Testis (tissue), 3 donors: ENCODE measurements around the gene FARP1. TPM values are rescaled to one million over a fixed set of nuclear protein-coding genes. Genes with fewer than 3 reads are reported as not detected.

Experiments
- DNase-seq: peaks from one replicate; pipeline ENCODE4 v3.0.0-alpha.2; 2019
- H3K27ac ChIP-seq, 2 donors: fragments of 200-600 bp; sonication (generic); one replicate each; pipeline ENCODE4 v1.5.1; 2019
- H3K27me3 ChIP-seq: fragments of 200-600 bp; sonication (generic); one replicate; pipeline ENCODE4 v1.5.1; 2019
- H3K36me3 ChIP-seq: fragments of 200-600 bp; sonication (generic); one replicate; pipeline ENCODE4 v1.5.1; 2017; ENCODE audit warnings: low read depth; ENCODE audit errors: missing control alignments
- H3K4me1 ChIP-seq: fragments of 200-600 bp; sonication (generic); one replicate; pipeline ENCODE4 v1.5.1; 2019
- H3K4me3 ChIP-seq, 2 donors: fragments of 200-600 bp; sonication (generic); one replicate each; pipeline ENCODE4 v1.5.1; 2017 to 2019
- H3K9me3 ChIP-seq: fragments of 200-600 bp; sonication (generic); one replicate; pipeline ENCODE4 v1.5.1; 2017
- POLR2A ChIP-seq: fragments of 450-650 bp; IDR thresholded peaks from one replicate; pipeline ENCODE4 v1.6.1; 2017; ENCODE audit warnings: antibody characterized with exemption, mild to moderate bottlenecking, moderate library complexity
- WGBS, 2 donors: methylation state at CpG; one replicate each; pipeline ENCODE4 v1.1.5; 2018; 5-methylcytosine and 5-hydroxymethylcytosine counted together
- intact Hi-C: fragments of 100-400 bp; cut with DNase I; formaldehyde crosslinking; loops from one replicate; pipeline ENCODE4 v1.15.1; 2023; ENCODE audit warnings: low total_unique reads
- polyA plus RNA-seq: library from polyadenylated mRNA; stranded (reverse); fragments of 350-450 nt; fragmentation: Illumina TruSeq; extraction: RNeasy Lipid Tissue Mini Kit (QIAGEN cat#74804); gene quantifications from one replicate; pipeline ENCODE4 v1.2.3, GENCODE V29; 2014; ENCODE audit warnings: low read depth, low replicate concordance; ENCODE audit not compliant: insufficient read depth
- total RNA-seq, 2 donors: library from RNA; depleted of rRNA; stranded (reverse); fragments of >200 nt; gene quantifications; one replicate each; pipeline ENCODE4 v1.2.3, GENCODE V29; 2016
- TF ChIP-seq, protein P1 (sequence below), 3 experiments: fragments of 450-650 bp in 2 of 3; fragments of 200-600 bp in 1 of 3; sonication (generic) in 1 of 3; IDR thresholded peaks; one replicate each; pipeline ENCODE4 v1.5.1; 2016 to 2019; ENCODE audit warnings: antibody characterized with exemption in 3 of 3, mild to moderate bottlenecking in 2 of 3, moderate library complexity in 1 of 3

Gene FARP1
- total and polyA plus RNA-seq, 3 donors from 2014 or later = 54.0 to 130 (median 69.1) TPM

DNA sequence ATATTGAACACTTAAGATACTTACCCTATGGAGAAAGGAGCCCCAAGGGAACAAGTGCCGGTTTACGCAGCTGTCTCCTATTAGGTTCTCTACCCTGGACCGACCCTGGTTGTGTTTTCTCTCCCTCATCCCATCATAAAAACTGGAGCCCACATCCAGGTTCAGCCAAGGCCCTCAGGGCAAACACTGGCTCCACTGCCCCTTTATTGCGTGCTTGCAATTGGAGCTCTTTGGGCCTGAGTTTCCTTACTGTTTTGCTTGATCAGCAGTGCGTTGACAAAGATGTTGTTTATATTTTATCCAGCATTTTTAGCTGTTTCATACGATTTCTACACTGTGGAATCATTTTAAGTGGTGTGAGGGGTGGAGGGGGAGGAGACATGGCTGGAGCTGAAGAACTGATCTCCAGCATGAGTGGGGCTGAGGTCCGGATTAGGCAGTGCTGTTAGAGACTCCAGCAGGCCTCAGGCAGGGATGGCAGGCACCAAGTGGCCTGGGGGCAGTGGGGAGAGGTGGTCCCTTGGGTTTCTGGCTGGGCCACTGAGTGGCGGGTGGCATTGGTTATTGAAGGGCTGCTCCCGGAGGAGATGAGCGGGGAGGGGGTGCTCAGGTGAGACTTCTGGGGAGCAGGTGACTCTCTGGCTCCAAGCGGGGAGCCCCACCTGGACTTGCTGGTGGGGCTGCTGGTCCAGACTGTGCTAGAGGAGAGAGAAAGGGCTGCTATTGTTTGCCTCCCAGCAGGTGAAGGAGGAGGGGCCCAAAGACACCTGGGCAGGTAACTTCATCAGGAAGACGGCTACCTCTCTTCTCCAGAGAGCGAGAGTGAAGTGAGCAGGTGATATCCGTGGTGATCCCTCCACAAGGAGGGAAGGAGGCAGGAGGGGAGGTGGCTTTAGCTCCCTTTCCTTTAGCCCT is 96.5 kb downstream of the FARP1 start:
- H3K36me3 ChIP-seq = no peaks in the 10 kb centered on the region
- TF ChIP-seq POLR2A = no peak
- TF ChIP-seq, protein P1, sequence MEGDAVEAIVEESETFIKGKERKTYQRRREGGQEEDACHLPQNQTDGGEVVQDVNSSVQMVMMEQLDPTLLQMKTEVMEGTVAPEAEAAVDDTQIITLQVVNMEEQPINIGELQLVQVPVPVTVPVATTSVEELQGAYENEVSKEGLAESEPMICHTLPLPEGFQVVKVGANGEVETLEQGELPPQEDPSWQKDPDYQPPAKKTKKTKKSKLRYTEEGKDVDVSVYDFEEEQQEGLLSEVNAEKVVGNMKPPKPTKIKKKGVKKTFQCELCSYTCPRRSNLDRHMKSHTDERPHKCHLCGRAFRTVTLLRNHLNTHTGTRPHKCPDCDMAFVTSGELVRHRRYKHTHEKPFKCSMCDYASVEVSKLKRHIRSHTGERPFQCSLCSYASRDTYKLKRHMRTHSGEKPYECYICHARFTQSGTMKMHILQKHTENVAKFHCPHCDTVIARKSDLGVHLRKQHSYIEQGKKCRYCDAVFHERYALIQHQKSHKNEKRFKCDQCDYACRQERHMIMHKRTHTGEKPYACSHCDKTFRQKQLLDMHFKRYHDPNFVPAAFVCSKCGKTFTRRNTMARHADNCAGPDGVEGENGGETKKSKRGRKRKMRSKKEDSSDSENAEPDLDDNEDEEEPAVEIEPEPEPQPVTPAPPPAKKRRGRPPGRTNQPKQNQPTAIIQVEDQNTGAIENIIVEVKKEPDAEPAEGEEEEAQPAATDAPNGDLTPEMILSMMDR (IDR thresholded peaks at IDR 0.05) = no peak
- no peak for DNase-seq
- no peaks in the 10 kb centered on the region for H3K9me3 ChIP-seq
- no peaks in the 10 kb centered on the region for H3K27me3 ChIP-seq
- 93 to 96% methylated on average over 14 of the region's 14 CpGs for WGBS, 2 donors
- no peak overlapping the region for H3K27ac ChIP-seq
- no peak overlapping the region for H3K4me3 ChIP-seq
- H3K4me1 ChIP-seq = no peaks in the 10 kb centered on the region
- intact Hi-C loops = no loop called here

DNA sequence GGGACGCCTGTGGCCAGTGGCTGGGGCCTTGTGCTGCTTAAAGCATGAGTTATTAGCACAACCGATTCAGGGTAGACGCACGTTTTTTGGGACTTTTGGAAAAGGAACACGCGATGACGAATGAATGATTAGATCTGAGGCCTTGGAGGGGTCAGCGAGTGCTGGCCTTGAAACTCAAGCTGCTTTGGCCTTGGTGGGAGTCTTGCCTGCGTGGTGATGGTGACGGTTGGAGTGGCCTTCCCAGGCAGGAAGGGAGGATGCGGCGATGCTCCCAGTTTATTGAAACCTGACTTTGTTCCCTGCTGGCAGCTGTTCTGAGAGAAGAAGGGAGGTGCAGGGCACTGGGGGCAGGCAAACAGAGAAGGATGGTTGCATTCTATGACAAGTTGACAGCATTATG is 97.2 kb downstream of the FARP1 start:
- peak; percentile 41 for DNase-seq
- Histone ChIP-seq H3K4me3 (no peak overlapping the region), H3K36me3 (no peaks in the 10 kb centered on the region), H3K27me3 (no peaks in the 10 kb centered on the region), H3K27ac (no peak overlapping the region), H3K9me3 (no peaks in the 10 kb centered on the region), H3K4me1 (no peaks in the 10 kb centered on the region)
- intact Hi-C loops = no loop called here
- WGBS, 2 donors = 43 to 48% methylated on average over 12 of the region's 12 CpGs
- TF ChIP-seq POLR2A = no peak
- TF ChIP-seq, protein P1 (IDR thresholded peaks at IDR 0.05) = no peak

DNA sequence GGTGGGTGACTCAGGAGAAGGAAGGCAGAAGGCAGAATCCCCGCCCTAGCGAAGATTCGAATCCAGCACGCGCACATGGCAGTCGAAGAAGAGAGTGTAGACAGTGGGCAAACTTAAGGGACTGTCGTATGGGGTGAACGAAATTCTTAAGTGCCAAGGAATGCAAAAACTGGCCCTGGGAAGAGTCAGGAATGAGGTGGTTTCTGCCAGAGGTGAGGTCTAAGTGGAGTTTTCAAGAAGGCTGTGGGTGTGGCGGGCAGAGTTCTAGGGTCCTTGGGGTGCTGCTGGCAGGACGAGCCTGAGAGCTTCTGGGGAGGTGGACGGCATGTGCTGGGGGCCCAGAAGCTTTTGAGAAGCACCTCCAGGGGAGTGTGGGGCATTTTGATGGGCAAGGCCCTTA is 98.1 kb downstream of the FARP1 start:
- Histone ChIP-seq H3K9me3 (no peaks in the 10 kb centered on the region), H3K27me3 (no peaks in the 10 kb centered on the region), H3K36me3 (no peaks in the 10 kb centered on the region), H3K27ac (no peak overlapping the region), H3K4me3 (no peak overlapping the region), H3K4me1 (no peaks in the 10 kb centered on the region)
- 88 to 96% methylated on average over 10 to 11 of the region's 11 CpGs for WGBS, 2 donors
- DNase-seq = no peak
- intact Hi-C loops = no loop called here
- no peak for TF ChIP-seq POLR2A
- TF ChIP-seq, protein P1 (IDR thresholded peaks at IDR 0.05) = no peak

DNA sequence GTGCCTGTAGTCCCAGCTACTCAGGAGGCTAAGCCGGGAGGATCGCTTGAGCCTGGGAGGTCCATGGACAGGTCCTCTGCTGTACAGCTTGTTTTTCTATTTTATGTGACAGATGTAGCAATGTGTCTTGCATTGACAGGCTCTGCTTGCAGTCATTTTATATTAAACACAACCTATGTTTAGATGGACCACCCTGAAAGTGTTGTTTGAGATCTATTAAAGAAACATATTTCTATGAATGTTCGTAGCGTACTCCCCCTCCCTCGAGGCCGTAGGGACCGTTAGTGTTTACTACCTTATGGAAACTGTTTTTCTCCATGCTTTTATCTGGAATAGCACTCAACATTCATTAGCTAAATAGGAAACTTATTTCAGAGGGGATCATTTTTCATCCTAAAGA is 99.1 kb downstream of the FARP1 start:
- DNase-seq = no peak

More for the DNA sequence above, 99.1 kb downstream of the FARP1 start:
- intact Hi-C loops = no loop called here
- Histone ChIP-seq H3K27ac (no peak overlapping the region), H3K4me1 (no peaks in the 10 kb centered on the region), H3K9me3 (no peaks in the 10 kb centered on the region), H3K4me3 (no peak overlapping the region), H3K27me3 (no peaks in the 10 kb centered on the region), H3K36me3 (no peaks in the 10 kb centered on the region)
- TF ChIP-seq, protein P1 (IDR thresholded peaks at IDR 0.05) = no peak
- TF ChIP-seq POLR2A = no peak
- WGBS, 2 donors = 87 to 88% methylated on average over 7 of the region's 7 CpGs
